Chondrocyte (in vitro differentiated cells): ENCODE results near the gene TXNDC5. TPM values are rescaled to one million over a fixed set of nuclear protein-coding genes. Genes with fewer than 3 reads are reported as not detected.
A peak's percentile ranks its signal among the peaks of the same experiment; 100 is the strongest.
"Not testable (repeated sequence)": the region's sequence is repeated elsewhere in the genome, so short reads cannot be mapped to it uniquely, and the experiment has no call there.

Source experiments
- DNase-seq: peaks from one replicate; pipeline ENCODE4 v3.0.0; 2021; ENCODE audit warnings: mixed read lengths, low spot score
- H3K27ac Mint-ChIP-seq: one replicate; pipeline ENCODE4 v1.8.0; 2021; ENCODE audit warnings: mild to moderate bottlenecking, moderate library complexity, mixed read lengths; ENCODE audit not compliant: unreplicated experiment
- H3K27me3 Mint-ChIP-seq: 2 replicates; pipeline ENCODE4 v1.8.0; 2021; ENCODE audit warnings: low read depth, mixed read lengths
- H3K36me3 Mint-ChIP-seq: 2 replicates; pipeline ENCODE4 v1.8.0; 2021; ENCODE audit warnings: low read depth, mixed read lengths
- H3K4me1 Mint-ChIP-seq: 2 replicates; pipeline ENCODE4 v1.8.0; 2021; ENCODE audit warnings: low read depth, mild to moderate bottlenecking, mixed read lengths
- H3K4me3 Mint-ChIP-seq: one replicate; pipeline ENCODE4 v1.8.0; 2021; ENCODE audit warnings: mild to moderate bottlenecking, moderate library complexity, mixed read lengths; ENCODE audit not compliant: unreplicated experiment
- H3K9me3 Mint-ChIP-seq: 2 replicates; pipeline ENCODE4 v1.8.0; 2021; ENCODE audit warnings: low read depth, mixed read lengths
- CTCF ChIP-seq: fragments of 200-600 bp; sonication (generic); IDR thresholded peaks from 2 replicates; pipeline ENCODE4 v1.5.0; 2021; ENCODE audit warnings: antibody characterized with exemption, mild to moderate bottlenecking, moderate library complexity
- total RNA-seq: library from RNA; stranded (reverse); gene quantifications from 3 replicates; pipeline ENCODE4 v1.2.1, GENCODE V29; 2021

TXNDC5 gene
- total RNA-seq, 1 donor from 2014 or later, result 231 TPM

GRCh38 chr6:7901780-7902179 is 8.8 kb downstream of the TXNDC5 start:
- no peak for TF ChIP-seq CTCF
- DNase-seq, result no peak
- no peak overlapping the region for H3K4me3 Mint-ChIP-seq
- no peak overlapping the region for H3K27ac Mint-ChIP-seq
- no peaks in the 10 kb centered on the region for H3K27me3 Mint-ChIP-seq
- H3K9me3 Mint-ChIP-seq, result no peaks in the 10 kb centered on the region
- peaks cover 30% of the 10 kb centered on the region for H3K36me3 Mint-ChIP-seq
- peaks cover 1% of the 10 kb centered on the region for H3K4me1 Mint-ChIP-seq

GRCh38 chr6:7901056-7901455 is 9.5 kb downstream of the TXNDC5 start:
- H3K9me3 Mint-ChIP-seq, result no peaks in the 10 kb centered on the region
- no peaks in the 10 kb centered on the region for H3K4me1 Mint-ChIP-seq
- H3K36me3 Mint-ChIP-seq, result peaks cover 31% of the 10 kb centered on the region
- H3K27me3 Mint-ChIP-seq, result no peaks in the 10 kb centered on the region
- no peak for TF ChIP-seq CTCF
- DNase-seq, result no peak
- no peak overlapping the region for H3K4me3 Mint-ChIP-seq
- no peak overlapping the region for H3K27ac Mint-ChIP-seq

- Mint-ChIP-seq H3K4me1 (no peaks in the 10 kb centered on the region), H3K4me3 (no peak overlapping the region), H3K27ac (no peak overlapping the region), H3K27me3 (no peaks in the 10 kb centered on the region), H3K36me3 (peaks cover 34% of the 10 kb centered on the region), H3K9me3 (no peaks in the 10 kb centered on the region)
- TF ChIP-seq CTCF, result no peak
- no peak for DNase-seq
These were observed 10.0 kb downstream of the TXNDC5 start for GRCh38 chr6:7900621-7901020.

GRCh38 chr6:7899889-7900213 is 10.7 kb downstream of the TXNDC5 start:
- Mint-ChIP-seq H3K27ac (no peak overlapping the region), H3K27me3 (no peaks in the 10 kb centered on the region), H3K9me3 (no peaks in the 10 kb centered on the region), H3K36me3 (peaks cover 32% of the 10 kb centered on the region), H3K4me3 (no peak overlapping the region), H3K4me1 (no peaks in the 10 kb centered on the region)
- no peak for DNase-seq
- no peak for TF ChIP-seq CTCF

GRCh38 chr6:7899101-7899888 is 11.3 kb downstream of the TXNDC5 start:
- no peaks in the 10 kb centered on the region for H3K9me3 Mint-ChIP-seq
- no peak overlapping the region for H3K27ac Mint-ChIP-seq
- TF ChIP-seq CTCF, result peak; percentile 28
- no peak overlapping the region for H3K4me3 Mint-ChIP-seq
- peaks cover 33% of the 10 kb centered on the region for H3K36me3 Mint-ChIP-seq
- no peak for DNase-seq
- H3K4me1 Mint-ChIP-seq, result no peaks in the 10 kb centered on the region
- H3K27me3 Mint-ChIP-seq, result no peaks in the 10 kb centered on the region

- H3K36me3 Mint-ChIP-seq, result peaks cover 40% of the 10 kb centered on the region
- DNase-seq, H3K4me1 Mint-ChIP-seq, H3K27me3 Mint-ChIP-seq, H3K27ac Mint-ChIP-seq, H3K9me3 Mint-ChIP-seq, H3K4me3 Mint-ChIP-seq: not testable (repeated sequence)
These were observed 12.4 kb downstream of the TXNDC5 start for GRCh38 chr6:7898193-7898586.
